SK-N-SH (cell line): ENCODE measurements around the gene PCYOX1L. TPM values are rescaled to one million over a fixed set of nuclear protein-coding genes. Genes with fewer than 3 reads are reported as not detected.

Experiments used
- CTCF ChIA-PET: fragments of 300-600, 350-600 bp; formaldehyde crosslinking; extraction: SDS; loops from one replicate; lab custom pipeline; 2021; lab: Yijun Ruan, JAX
- POLR2A ChIA-PET: fragments of 350-600 bp; sonication (Branson Sonifier 250); formaldehyde crosslinking; extraction: SDS; loops from one replicate; lab custom pipeline; 2020; ENCODE audit warnings: antibody characterized with exemption, inconsistent platforms; lab: Yijun Ruan, JAX
- DNase-seq: peaks from one replicate; pipeline ENCODE4 v3.0.0; 2012
- H2AFZ ChIP-seq: fragments of 200-600 bp; sonication (generic); 2 replicates; pipeline ENCODE4 v1.8.1; 2016; ENCODE audit warnings: antibody characterized with exemption, mild to moderate bottlenecking, low read depth
- H3F3A ChIP-seq: fragments of 200-600 bp; sonication (generic); replicated peaks from 2 replicates; pipeline ENCODE3; 2016; ENCODE audit warnings: antibody characterized with exemption, mild to moderate bottlenecking; ENCODE audit not compliant: insufficient read depth
- H3K27ac ChIP-seq, 2 experiments: fragments of 200-500 bp in 1 of 2; fragments of 200-600 bp in 1 of 2; sonication (Bioruptor generic) in 1 of 2; sonication (generic), shearing (Covaris generic) in 1 of 2; 2 replicates each; pipeline versions ENCODE4 v1.5.1 to v1.6.1; 2014 to 2016; ENCODE audit warnings: low read depth in 2 of 2, inconsistent platforms in 1 of 2, low read length in 1 of 2, mild to moderate bottlenecking in 1 of 2, mixed read lengths in 1 of 2
- H3K27me3 ChIP-seq: fragments of 200-600 bp; sonication (generic), shearing (Covaris generic); 2 replicates; pipeline ENCODE4 v1.6.1; 2016; ENCODE audit warnings: mixed run types; ENCODE audit not compliant: insufficient read depth
- H3K36me3 ChIP-seq, 2 experiments: fragments of 200-500 bp in 1 of 2; fragments of 200-600 bp in 1 of 2; sonication (Bioruptor generic) in 1 of 2; sonication (generic) in 1 of 2; replicated peaks in 1 of 2; 2 replicates each; pipeline versions ENCODE3 to v1.5.1; 2014 to 2016; ENCODE audit warnings: low read length in 1 of 2, mild to moderate bottlenecking in 1 of 2; ENCODE audit not compliant: insufficient read depth in 2 of 2, control insufficient read depth in 1 of 2
- H3K4me1 ChIP-seq, 2 experiments: fragments of 200-500 bp in 1 of 2; fragments of 200-600 bp in 1 of 2; sonication (Bioruptor generic) in 1 of 2; sonication (generic), shearing (Covaris generic) in 1 of 2; 2 replicates each; pipeline versions ENCODE4 v1.5.1 to v1.6.1; 2014 to 2016; ENCODE audit warnings: low read depth in 1 of 2, low read length in 1 of 2, mixed run types in 1 of 2; ENCODE audit not compliant: insufficient read depth in 2 of 2, control insufficient read depth in 1 of 2
- H3K4me2 ChIP-seq: fragments of 200-600 bp; sonication (generic), shearing (Covaris generic); 2 replicates; pipeline ENCODE4 v1.6.1; 2017; ENCODE audit warnings: mixed run types
- H3K4me3 ChIP-seq, 2 experiments: fragments of 200-500 bp in 1 of 2; fragments of 200-600 bp in 1 of 2; sonication (Bioruptor generic) in 1 of 2; sonication (generic), shearing (Covaris generic) in 1 of 2; 2 replicates each; pipeline versions ENCODE4 v1.5.1 to v1.8.1; 2014 to 2016; ENCODE audit warnings: low read depth in 2 of 2, inconsistent platforms in 1 of 2, low read length in 1 of 2, mild to moderate bottlenecking in 1 of 2, mixed read lengths in 1 of 2, moderate library complexity in 1 of 2
- H3K79me2 ChIP-seq: fragments of 200-600 bp; sonication (generic); 2 replicates; pipeline ENCODE4 v1.8.1; 2017; ENCODE audit warnings: mild to moderate bottlenecking; ENCODE audit not compliant: insufficient read depth
- H3K9ac ChIP-seq: fragments of 200-600 bp; sonication (generic); 2 replicates; pipeline ENCODE4 v1.6.1; 2017; ENCODE audit warnings: mixed run types
- H3K9me2 ChIP-seq: fragments of 200-600 bp; sonication (generic); 2 replicates; pipeline ENCODE4 v1.6.1; 2017; ENCODE audit warnings: mixed run types
- H3K9me3 ChIP-seq: fragments of 200-600 bp; sonication (generic); 2 replicates; pipeline ENCODE4 v1.6.1; 2017; ENCODE audit warnings: mixed run types, mild to moderate bottlenecking, moderate library complexity
- H4K20me1 ChIP-seq: fragments of 200-600 bp; sonication (generic); 2 replicates; pipeline ENCODE4 v1.6.1; 2017; ENCODE audit warnings: mild to moderate bottlenecking, mixed run types; ENCODE audit not compliant: insufficient read depth
- CTCF ChIP-seq: fragments of 200-600 bp; sonication (generic); IDR thresholded peaks from 2 replicates; pipeline ENCODE4 v1.6.1; 2017; ENCODE audit warnings: antibody characterized with exemption, mild to moderate bottlenecking, moderate library complexity
- EP300 ChIP-seq, 2 experiments: IDR thresholded peaks; 2 replicates each; pipeline versions ENCODE4 v1.4.0 to v1.6.1; 2012; ENCODE audit warnings: borderline replicate concordance in 1 of 2, low read depth in 1 of 2, low read length in 1 of 2
- GABPA ChIP-seq: IDR thresholded peaks from 2 replicates; pipeline ENCODE4 v1.4.0; 2012; ENCODE audit warnings: low read depth, mild to moderate bottlenecking
- GATA2 ChIP-seq: sonication (generic); formaldehyde crosslinking; IDR thresholded peaks from 2 replicates; pipeline ENCODE4 v1.5.0; 2020; ENCODE audit warnings: mild to moderate bottlenecking, missing genetic modification reagents
- IRF3 ChIP-seq: fragments of 150-350 bp; IDR thresholded peaks from 2 replicates; pipeline ENCODE4 v1.6.1; 2016; ENCODE audit warnings: mild to moderate bottlenecking, low read depth, low read length
- MXI1 ChIP-seq: IDR thresholded peaks from 2 replicates; pipeline ENCODE4 v1.6.1; 2012; ENCODE audit warnings: mild to moderate bottlenecking, low read depth, low read length, improper control_type of control experiment
- NFIC ChIP-seq: IDR thresholded peaks from 2 replicates; pipeline ENCODE4 v1.4.0; 2012; ENCODE audit warnings: borderline replicate concordance
- PBX3 ChIP-seq: IDR thresholded peaks from 2 replicates; pipeline ENCODE4; 2012
- POLR2AphosphoS5 ChIP-seq: IDR thresholded peaks from 2 replicates; pipeline ENCODE4 v1.6.1; 2012; ENCODE audit warnings: low read depth, low read length
- RAD21 ChIP-seq: IDR thresholded peaks from 2 replicates; pipeline ENCODE4 v1.6.1; 2012; ENCODE audit warnings: mild to moderate bottlenecking, low read length
- RCOR1 ChIP-seq: fragments of 150-350 bp; IDR thresholded peaks from 2 replicates; pipeline ENCODE4 v1.6.1; 2017; ENCODE audit warnings: antibody characterized with exemption, low read length
- SIN3A ChIP-seq: IDR thresholded peaks from 2 replicates; pipeline ENCODE4 v1.6.1; 2012; ENCODE audit warnings: low read depth, mild to moderate bottlenecking, low read length, moderate library complexity, borderline replicate concordance
- TAF1 ChIP-seq: IDR thresholded peaks from 2 replicates; pipeline ENCODE4 v1.6.1; 2012; ENCODE audit warnings: low read depth, mild to moderate bottlenecking, low read length, moderate library complexity, borderline replicate concordance
- TCF12 ChIP-seq: IDR thresholded peaks from 2 replicates; pipeline ENCODE4 v1.4.0; 2012
- TEAD4 ChIP-seq: IDR thresholded peaks from 2 replicates; pipeline ENCODE4 v1.4.0; 2012; ENCODE audit warnings: mild to moderate bottlenecking, borderline replicate concordance; ENCODE audit not compliant: insufficient read depth
- WGBS: methylation state at CpG from one replicate; pipeline ENCODE4 v1.1.6; 2017; ENCODE audit warnings: low lambda C conversion rate; 5-methylcytosine and 5-hydroxymethylcytosine counted together
- polyA plus RNA-seq, 3 experiments: library from polyadenylated mRNA; depleted of rRNA; stranded (reverse); fragments of >200 nt; gene quantifications; 2 replicates each; pipeline ENCODE4 v1.2.3, GENCODE V29; 2012

Gene PCYOX1L
- polyA plus RNA-seq, 1 of the 3 experiments (the other 2 are of a cell fraction), result 17.5 TPM

GRCh38 chr5:149415066-149415967 lies 57.5 kb downstream of the PCYOX1L start:
- POLR2A ChIA-PET, result interaction anchor here (1.1 to 1.5 kb wide), 2 partner anchors 8 to 9 kb away, joined by 5 read pairs; no protein-coding TSS in a partner anchor
- H3F3A ChIP-seq, result peaks cover 22% of the 10 kb centered on the region
- 88% methylated on average over 9 of the region's 10 CpGs for WGBS

GRCh38 chr5:149416987-149417710 lies 59.3 kb downstream of the PCYOX1L start:
- Histone ChIP-seq H3K9me3 (no peaks in the 10 kb centered on the region), H3K9me2 (no peaks in the 10 kb centered on the region), H3K27ac (peak overlapping the region; percentile 23 to 89; a peak in 3 of 4 replicates), H3K9ac (no peak overlapping the region), H2AFZ (no peak overlapping the region), H3F3A (peaks cover 28% of the 10 kb centered on the region), H3K4me3 (no peak overlapping the region), H3K4me2 (0 out of 2 replicates have a peak overlapping the region, but pooled peaks have one; percentile 10), H4K20me1 (peaks cover 46% of the 10 kb centered on the region), H3K36me3 (peaks cover 2 to 42% of the 10 kb centered on the region in 2 experiments), H3K4me1 (peaks cover 27 to 65% of the 10 kb centered on the region in 2 experiments), H3K27me3 (no peaks in the 10 kb centered on the region), H3K79me2 (peaks cover 84% of the 10 kb centered on the region)
- DNase-seq, result peak; percentile 60
- no peak for TF ChIP-seq GATA2 (CRISPR knock-in tag)
- no peak for TF ChIP-seq RCOR1
- 0 out of 2 replicates have a peak, but pooled peaks have one; percentile 7 for TF ChIP-seq POLR2AphosphoS5
- TF ChIP-seq PBX3, result no peak
- peak in 1 of 2 experiments; percentile 48; a peak in 2 of 4 replicates for TF ChIP-seq EP300 (IDR thresholded peaks at IDR 0.05; ENCODE audit: borderline replicate concordance in 1 of 2, low read depth in 1 of 2, low read length in 1 of 2)
- TF ChIP-seq NFIC, result no peak
- no peak for TF ChIP-seq RAD21
- TF ChIP-seq TAF1, result no peak
- no peak for TF ChIP-seq SIN3A
- peak; percentile 11; the same call in 1 of the 2 replicates for TF ChIP-seq TCF12
- no peak for TF ChIP-seq TEAD4
- no peak for TF ChIP-seq IRF3
- TF ChIP-seq MXI1, result no peak
- CTCF ChIA-PET, result interaction anchor here (2.0 to 52.5 kb wide), 2 partner anchors 16 to 45 kb away, joined by 11 to 1751 read pairs; partner anchors contain the start of genes IL17B and PCYOX1L
- POLR2A ChIA-PET, result interaction anchor here (0.9 to 1.5 kb wide), 2 partner anchors 9 to 31 kb away, joined by 3 to 5 read pairs; no protein-coding TSS in a partner anchor
- 62% methylated on average over 8 of the region's 8 CpGs for WGBS

More at GRCh38 chr5:149415066-149415967, 57.5 kb downstream of the PCYOX1L start:
- TF ChIP-seq TCF12 (no peak), EP300 (IDR thresholded peaks at IDR 0.05; ENCODE audit: borderline replicate concordance in 1 of 2, low read depth in 1 of 2, low read length in 1 of 2) (no peak), TEAD4 (no peak), CTCF (no peak), GABPA (no peak), SIN3A (no peak)
- TF ChIP-seq, all 33 proteins: peak for 0
- Histone ChIP-seq H3K4me2 (0 out of 2 replicates have a peak overlapping the region, but pooled peaks have one; percentile 6), H2AFZ (no peak overlapping the region), H4K20me1 (peaks cover 64% of the 10 kb centered on the region), H3K27me3 (no peaks in the 10 kb centered on the region), H3K4me1 (peaks cover 24 to 60% of the 10 kb centered on the region in 2 experiments), H3K36me3 (peaks cover 0 to 31% of the 10 kb centered on the region in 2 experiments), H3K4me3 (no peak overlapping the region), H3K9me2 (no peaks in the 10 kb centered on the region), H3K9ac (no peak overlapping the region), H3K27ac (peak overlapping the region; percentile 48 to 65; a peak in 3 of 4 replicates), H3K79me2 (peaks cover 97% of the 10 kb centered on the region), H3K9me3 (no peaks in the 10 kb centered on the region)
- DNase-seq, result no peak
- CTCF ChIA-PET, result interaction anchor here (0.6 to 52.5 kb wide), 6 partner anchors 9 to 43 kb away, joined by 3 to 1751 read pairs (median 8); partner anchors contain the start of genes IL17B and PCYOX1L
